SK-N-SH (cell line): ENCODE measurements around the gene AGBL1. TPM values are rescaled to one million over a fixed set of nuclear protein-coding genes. Genes with fewer than 3 reads are reported as not detected.

Experiments
- CTCF ChIA-PET: fragments of 300-600, 350-600 bp; formaldehyde crosslinking; extraction: SDS; loops from one replicate; lab custom pipeline; 2021; lab: Yijun Ruan, JAX
- POLR2A ChIA-PET: fragments of 350-600 bp; sonication (Branson Sonifier 250); formaldehyde crosslinking; extraction: SDS; loops from one replicate; lab custom pipeline; 2020; ENCODE audit warnings: antibody characterized with exemption, inconsistent platforms; lab: Yijun Ruan, JAX
- DNase-seq: peaks from one replicate; pipeline ENCODE4 v3.0.0; 2012
- H2AFZ ChIP-seq: fragments of 200-600 bp; sonication (generic); 2 replicates; pipeline ENCODE4 v1.8.1; 2016; ENCODE audit warnings: antibody characterized with exemption, mild to moderate bottlenecking, low read depth
- H3F3A ChIP-seq: fragments of 200-600 bp; sonication (generic); replicated peaks from 2 replicates; pipeline ENCODE3; 2016; ENCODE audit warnings: antibody characterized with exemption, mild to moderate bottlenecking; ENCODE audit not compliant: insufficient read depth
- H3K27ac ChIP-seq, 2 experiments: fragments of 200-500 bp in 1 of 2; fragments of 200-600 bp in 1 of 2; sonication (Bioruptor generic) in 1 of 2; sonication (generic), shearing (Covaris generic) in 1 of 2; 2 replicates each; pipeline versions ENCODE4 v1.5.1 to v1.6.1; 2014 to 2016; ENCODE audit warnings: low read depth in 2 of 2, inconsistent platforms in 1 of 2, low read length in 1 of 2, mild to moderate bottlenecking in 1 of 2, mixed read lengths in 1 of 2
- H3K27me3 ChIP-seq: fragments of 200-600 bp; sonication (generic), shearing (Covaris generic); 2 replicates; pipeline ENCODE4 v1.6.1; 2016; ENCODE audit warnings: mixed run types; ENCODE audit not compliant: insufficient read depth
- H3K36me3 ChIP-seq, 2 experiments: fragments of 200-500 bp in 1 of 2; fragments of 200-600 bp in 1 of 2; sonication (Bioruptor generic) in 1 of 2; sonication (generic) in 1 of 2; replicated peaks in 1 of 2; 2 replicates each; pipeline versions ENCODE3 to v1.5.1; 2014 to 2016; ENCODE audit warnings: low read length in 1 of 2, mild to moderate bottlenecking in 1 of 2; ENCODE audit not compliant: insufficient read depth in 2 of 2, control insufficient read depth in 1 of 2
- H3K4me1 ChIP-seq, 2 experiments: fragments of 200-500 bp in 1 of 2; fragments of 200-600 bp in 1 of 2; sonication (Bioruptor generic) in 1 of 2; sonication (generic), shearing (Covaris generic) in 1 of 2; 2 replicates each; pipeline versions ENCODE4 v1.5.1 to v1.6.1; 2014 to 2016; ENCODE audit warnings: low read depth in 1 of 2, low read length in 1 of 2, mixed run types in 1 of 2; ENCODE audit not compliant: insufficient read depth in 2 of 2, control insufficient read depth in 1 of 2
- H3K4me2 ChIP-seq: fragments of 200-600 bp; sonication (generic), shearing (Covaris generic); 2 replicates; pipeline ENCODE4 v1.6.1; 2017; ENCODE audit warnings: mixed run types
- H3K4me3 ChIP-seq, 2 experiments: fragments of 200-500 bp in 1 of 2; fragments of 200-600 bp in 1 of 2; sonication (Bioruptor generic) in 1 of 2; sonication (generic), shearing (Covaris generic) in 1 of 2; 2 replicates each; pipeline versions ENCODE4 v1.5.1 to v1.8.1; 2014 to 2016; ENCODE audit warnings: low read depth in 2 of 2, inconsistent platforms in 1 of 2, low read length in 1 of 2, mild to moderate bottlenecking in 1 of 2, mixed read lengths in 1 of 2, moderate library complexity in 1 of 2
- H3K79me2 ChIP-seq: fragments of 200-600 bp; sonication (generic); 2 replicates; pipeline ENCODE4 v1.8.1; 2017; ENCODE audit warnings: mild to moderate bottlenecking; ENCODE audit not compliant: insufficient read depth
- H3K9ac ChIP-seq: fragments of 200-600 bp; sonication (generic); 2 replicates; pipeline ENCODE4 v1.6.1; 2017; ENCODE audit warnings: mixed run types
- H3K9me2 ChIP-seq: fragments of 200-600 bp; sonication (generic); 2 replicates; pipeline ENCODE4 v1.6.1; 2017; ENCODE audit warnings: mixed run types
- H3K9me3 ChIP-seq: fragments of 200-600 bp; sonication (generic); 2 replicates; pipeline ENCODE4 v1.6.1; 2017; ENCODE audit warnings: mixed run types, mild to moderate bottlenecking, moderate library complexity
- H4K20me1 ChIP-seq: fragments of 200-600 bp; sonication (generic); 2 replicates; pipeline ENCODE4 v1.6.1; 2017; ENCODE audit warnings: mild to moderate bottlenecking, mixed run types; ENCODE audit not compliant: insufficient read depth
- CHD2 ChIP-seq: fragments of 150-350 bp; IDR thresholded peaks from 2 replicates; pipeline ENCODE4 v1.6.1; 2018; ENCODE audit warnings: low read length; ENCODE audit not compliant: partially characterized antibody
- ELF1 ChIP-seq: IDR thresholded peaks from 2 replicates; pipeline ENCODE4 v1.4.0; 2012
- EP300 ChIP-seq, 2 experiments: IDR thresholded peaks; 2 replicates each; pipeline versions ENCODE4 v1.4.0 to v1.6.1; 2012; ENCODE audit warnings: borderline replicate concordance in 1 of 2, low read depth in 1 of 2, low read length in 1 of 2
- EZH2phosphoT487 ChIP-seq: fragments of 200-600 bp; sonication (generic); IDR thresholded peaks from 2 replicates; pipeline ENCODE4 v1.6.1; 2017; ENCODE audit warnings: low read depth, mixed run types, mild to moderate bottlenecking, antibody characterized with exemption, moderate library complexity, borderline replicate concordance
- FOSL2 ChIP-seq: IDR thresholded peaks from 2 replicates; pipeline ENCODE4 v1.4.0; 2012; ENCODE audit warnings: low read depth, mild to moderate bottlenecking, moderate library complexity, borderline replicate concordance
- FOXJ3 ChIP-seq: sonication (generic); formaldehyde crosslinking; IDR thresholded peaks from 2 replicates; pipeline ENCODE4 v1.5.1; 2020; ENCODE audit warnings: mild to moderate bottlenecking, missing genetic modification reagents
- FOXM1 ChIP-seq: IDR thresholded peaks from 2 replicates; pipeline ENCODE4 v1.4.0; 2012; ENCODE audit warnings: low read depth, mild to moderate bottlenecking
- GABPA ChIP-seq: IDR thresholded peaks from 2 replicates; pipeline ENCODE4 v1.4.0; 2012; ENCODE audit warnings: low read depth, mild to moderate bottlenecking
- GATA2 ChIP-seq: sonication (generic); formaldehyde crosslinking; IDR thresholded peaks from 2 replicates; pipeline ENCODE4 v1.5.0; 2020; ENCODE audit warnings: mild to moderate bottlenecking, missing genetic modification reagents
- JUND ChIP-seq: IDR thresholded peaks from 2 replicates; pipeline ENCODE4 v1.4.0; 2012
- MAX ChIP-seq: IDR thresholded peaks from 2 replicates; pipeline ENCODE4 v1.4.0; 2012; ENCODE audit warnings: low read depth
- MXI1 ChIP-seq: IDR thresholded peaks from 2 replicates; pipeline ENCODE4 v1.6.1; 2012; ENCODE audit warnings: mild to moderate bottlenecking, low read depth, low read length, improper control_type of control experiment
- NFIC ChIP-seq: IDR thresholded peaks from 2 replicates; pipeline ENCODE4 v1.4.0; 2012; ENCODE audit warnings: borderline replicate concordance
- NRF1 ChIP-seq: IDR thresholded peaks from 2 replicates; pipeline ENCODE4 v1.6.1; 2012; ENCODE audit warnings: low read depth, mild to moderate bottlenecking, low read length
- POLR2AphosphoS5 ChIP-seq: IDR thresholded peaks from 2 replicates; pipeline ENCODE4 v1.6.1; 2012; ENCODE audit warnings: low read depth, low read length
- RCOR1 ChIP-seq: fragments of 150-350 bp; IDR thresholded peaks from 2 replicates; pipeline ENCODE4 v1.6.1; 2017; ENCODE audit warnings: antibody characterized with exemption, low read length
- RFX5 ChIP-seq: IDR thresholded peaks from 2 replicates; pipeline ENCODE4 v1.6.1; 2012; ENCODE audit warnings: mild to moderate bottlenecking, improper control_type of control experiment, low read length
- RXRA ChIP-seq: IDR thresholded peaks from 2 replicates; pipeline ENCODE4 v1.4.0; 2012; ENCODE audit warnings: low read depth, mild to moderate bottlenecking, borderline replicate concordance
- SIN3A ChIP-seq: IDR thresholded peaks from 2 replicates; pipeline ENCODE4 v1.6.1; 2012; ENCODE audit warnings: low read depth, mild to moderate bottlenecking, low read length, moderate library complexity, borderline replicate concordance
- TAF1 ChIP-seq: IDR thresholded peaks from 2 replicates; pipeline ENCODE4 v1.6.1; 2012; ENCODE audit warnings: low read depth, mild to moderate bottlenecking, low read length, moderate library complexity, borderline replicate concordance
- TEAD4 ChIP-seq: IDR thresholded peaks from 2 replicates; pipeline ENCODE4 v1.4.0; 2012; ENCODE audit warnings: mild to moderate bottlenecking, borderline replicate concordance; ENCODE audit not compliant: insufficient read depth
- YY1 ChIP-seq: IDR thresholded peaks from 2 replicates; pipeline ENCODE4 v1.4.0; 2012; ENCODE audit warnings: low read depth, mild to moderate bottlenecking
- polyA plus RNA-seq, 3 experiments: library from polyadenylated mRNA; depleted of rRNA; stranded (reverse); fragments of >200 nt; gene quantifications; 2 replicates each; pipeline ENCODE4 v1.2.3, GENCODE V29; 2012
- TF ChIP-seq, protein P1 (sequence below): fragments of 200-600 bp; sonication (generic); IDR thresholded peaks from 2 replicates; pipeline ENCODE4 v1.6.1; 2017; ENCODE audit warnings: antibody characterized with exemption, mild to moderate bottlenecking, moderate library complexity
- TF ChIP-seq, protein P2 (sequence below): IDR thresholded peaks from 2 replicates; pipeline ENCODE4 v1.4.0; 2012; ENCODE audit warnings: low read depth, borderline replicate concordance
- TF ChIP-seq, protein P3 (sequence below): fragments of 150-350 bp; IDR thresholded peaks from 2 replicates; pipeline ENCODE4 v1.6.1; 2017; ENCODE audit warnings: antibody characterized with exemption, low read length, low read depth, borderline replicate concordance

Gene AGBL1
- polyA plus RNA-seq, 1 of the 3 experiments (the other 2 are of a cell fraction), result not detected

- TF ChIP-seq FOSL2, result peak; percentile 53; the same call in 1 of the 2 replicates
- TF ChIP-seq FOXM1, result no peak
- no peak for TF ChIP-seq TAF1
- TF ChIP-seq RFX5, result no peak
- TF ChIP-seq NFIC, result 0 out of 2 replicates have a peak, but pooled peaks have one; percentile 24
- TF ChIP-seq, protein P1, sequence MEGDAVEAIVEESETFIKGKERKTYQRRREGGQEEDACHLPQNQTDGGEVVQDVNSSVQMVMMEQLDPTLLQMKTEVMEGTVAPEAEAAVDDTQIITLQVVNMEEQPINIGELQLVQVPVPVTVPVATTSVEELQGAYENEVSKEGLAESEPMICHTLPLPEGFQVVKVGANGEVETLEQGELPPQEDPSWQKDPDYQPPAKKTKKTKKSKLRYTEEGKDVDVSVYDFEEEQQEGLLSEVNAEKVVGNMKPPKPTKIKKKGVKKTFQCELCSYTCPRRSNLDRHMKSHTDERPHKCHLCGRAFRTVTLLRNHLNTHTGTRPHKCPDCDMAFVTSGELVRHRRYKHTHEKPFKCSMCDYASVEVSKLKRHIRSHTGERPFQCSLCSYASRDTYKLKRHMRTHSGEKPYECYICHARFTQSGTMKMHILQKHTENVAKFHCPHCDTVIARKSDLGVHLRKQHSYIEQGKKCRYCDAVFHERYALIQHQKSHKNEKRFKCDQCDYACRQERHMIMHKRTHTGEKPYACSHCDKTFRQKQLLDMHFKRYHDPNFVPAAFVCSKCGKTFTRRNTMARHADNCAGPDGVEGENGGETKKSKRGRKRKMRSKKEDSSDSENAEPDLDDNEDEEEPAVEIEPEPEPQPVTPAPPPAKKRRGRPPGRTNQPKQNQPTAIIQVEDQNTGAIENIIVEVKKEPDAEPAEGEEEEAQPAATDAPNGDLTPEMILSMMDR, result no peak
- TF ChIP-seq MAX, result peak; percentile 61
- TF ChIP-seq, all 33 proteins: peak for 8
Observed at GRCh38 chr15:86863226-86863915, 783.7 kb downstream of the AGBL1 start (continued).

GRCh38 chr15:86865920-86866319, 786.2 kb downstream of the AGBL1 start:
- no peaks in the 10 kb centered on the region for H3K36me3 ChIP-seq
- H3F3A ChIP-seq, result peaks cover 15% of the 10 kb centered on the region
- H4K20me1 ChIP-seq, result no peaks in the 10 kb centered on the region
- H3K27me3 ChIP-seq, result no peaks in the 10 kb centered on the region
- 0 out of 2 replicates have a peak overlapping the region, but pooled peaks have one; percentile 13 for H3K4me2 ChIP-seq
- H3K79me2 ChIP-seq, result no peaks in the 10 kb centered on the region
- ChIA-PET POLR2A (no interaction called here), CTCF (no interaction called here)
- H3K9me3 ChIP-seq, result no peaks in the 10 kb centered on the region
- H3K9me2 ChIP-seq, result no peaks in the 10 kb centered on the region
- H3K4me1 ChIP-seq, result peaks cover 0 to 26% of the 10 kb centered on the region in 2 experiments; a peak in 3 of 4 replicates
- DNase-seq, result no peak
- no peak overlapping the region for H3K4me3 ChIP-seq
- H2AFZ ChIP-seq, result no peak overlapping the region
- peak overlapping the region in 1 of 2 experiments; percentile 60; a peak in 2 of 4 replicates for H3K27ac ChIP-seq
- no peak overlapping the region for H3K9ac ChIP-seq
- TF ChIP-seq, protein P2, sequence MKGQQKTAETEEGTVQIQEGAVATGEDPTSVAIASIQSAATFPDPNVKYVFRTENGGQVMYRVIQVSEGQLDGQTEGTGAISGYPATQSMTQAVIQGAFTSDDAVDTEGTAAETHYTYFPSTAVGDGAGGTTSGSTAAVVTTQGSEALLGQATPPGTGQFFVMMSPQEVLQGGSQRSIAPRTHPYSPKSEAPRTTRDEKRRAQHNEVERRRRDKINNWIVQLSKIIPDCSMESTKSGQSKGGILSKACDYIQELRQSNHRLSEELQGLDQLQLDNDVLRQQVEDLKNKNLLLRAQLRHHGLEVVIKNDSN, result no peak
- TF ChIP-seq RXRA (peak; percentile 74; the same call in 1 of the 2 replicates), GATA2 (CRISPR knock-in tag) (no peak), RFX5 (no peak), FOSL2 (peak; percentile 39; the same call in 1 of the 2 replicates), MAX (no peak), EZH2phosphoT487 (no peak), NFIC (peak; percentile 78), CHD2 (no peak), TAF1 (no peak), NRF1 (no peak), POLR2AphosphoS5 (no peak), JUND (peak; percentile 61), RCOR1 (no peak), TEAD4 (peak; percentile 69; the same call in 1 of the 2 replicates), EP300 (IDR thresholded peaks at IDR 0.05; ENCODE audit: borderline replicate concordance in 1 of 2, low read depth in 1 of 2, low read length in 1 of 2) (peak in 1 of 2 experiments; percentile 87; a peak in 2 of 4 replicates), ELF1 (no peak), SIN3A (no peak), GABPA (no peak), FOXJ3 (CRISPR knock-in tag) (no peak), MXI1 (no peak), YY1 (no peak)
- TF ChIP-seq, protein P3, sequence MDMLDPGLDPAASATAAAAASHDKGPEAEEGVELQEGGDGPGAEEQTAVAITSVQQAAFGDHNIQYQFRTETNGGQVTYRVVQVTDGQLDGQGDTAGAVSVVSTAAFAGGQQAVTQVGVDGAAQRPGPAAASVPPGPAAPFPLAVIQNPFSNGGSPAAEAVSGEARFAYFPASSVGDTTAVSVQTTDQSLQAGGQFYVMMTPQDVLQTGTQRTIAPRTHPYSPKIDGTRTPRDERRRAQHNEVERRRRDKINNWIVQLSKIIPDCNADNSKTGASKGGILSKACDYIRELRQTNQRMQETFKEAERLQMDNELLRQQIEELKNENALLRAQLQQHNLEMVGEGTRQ, result no peak
- TF ChIP-seq, protein P1, result no peak
